ENCODE measurements around the gene SCN4A.
A peak's percentile ranks its signal among the peaks of the same experiment; 100 is the strongest.
"Not testable (repeated sequence)": the region's sequence is repeated elsewhere in the genome, so short reads cannot be mapped to it uniquely, and the experiment has no call there.

SCN4A gene

DNA sequence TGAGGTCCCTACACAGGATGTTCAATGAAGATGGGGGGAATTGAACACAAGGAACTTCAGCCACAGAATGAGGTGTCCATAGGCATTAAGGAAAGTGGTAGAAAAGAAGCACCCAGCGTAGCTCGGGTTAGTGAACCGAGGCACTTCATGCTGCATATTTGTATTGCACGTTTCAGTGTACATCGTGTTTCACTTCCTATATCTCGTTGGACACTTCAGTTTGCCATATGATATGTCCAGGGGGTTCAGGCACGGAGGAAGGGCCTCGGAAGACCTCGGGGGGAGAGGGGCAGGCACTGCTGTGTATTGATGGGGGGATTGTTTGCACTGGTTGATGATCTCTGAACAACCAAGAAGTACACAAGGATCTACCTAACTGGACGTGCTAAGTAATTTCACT is 57.0 kb downstream of the SCN4A start:
- not testable (repeated sequence) for DNase-seq (ENCODE audit: low spot score)

DNA sequence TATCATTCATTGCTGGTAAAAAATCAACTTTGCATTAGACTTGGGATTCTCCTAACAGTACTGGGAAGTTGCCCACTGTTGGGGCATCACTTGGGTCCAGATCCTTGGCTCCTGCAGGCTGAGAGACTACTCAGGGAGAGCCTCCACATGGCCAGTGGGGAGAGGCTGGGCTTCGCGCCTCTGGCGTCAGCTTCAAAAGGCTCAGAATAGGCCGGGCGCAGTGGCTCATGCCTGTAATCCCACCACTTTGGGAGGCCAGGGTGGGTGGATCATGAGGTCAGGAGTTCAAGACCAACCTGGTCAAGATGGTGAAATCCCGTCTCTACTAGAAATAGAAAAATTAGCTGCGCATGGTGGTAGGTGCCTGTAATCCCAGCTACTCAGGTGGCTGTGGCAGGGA is 58.2 kb downstream of the SCN4A start:
- DNase-seq (ENCODE audit: low spot score), result no peak

- DNase-seq (ENCODE audit: low spot score), result peak; percentile 24
These were observed 61.0 kb downstream of the SCN4A start for GRCh38 chr17:63911657-63912100.

DNA sequence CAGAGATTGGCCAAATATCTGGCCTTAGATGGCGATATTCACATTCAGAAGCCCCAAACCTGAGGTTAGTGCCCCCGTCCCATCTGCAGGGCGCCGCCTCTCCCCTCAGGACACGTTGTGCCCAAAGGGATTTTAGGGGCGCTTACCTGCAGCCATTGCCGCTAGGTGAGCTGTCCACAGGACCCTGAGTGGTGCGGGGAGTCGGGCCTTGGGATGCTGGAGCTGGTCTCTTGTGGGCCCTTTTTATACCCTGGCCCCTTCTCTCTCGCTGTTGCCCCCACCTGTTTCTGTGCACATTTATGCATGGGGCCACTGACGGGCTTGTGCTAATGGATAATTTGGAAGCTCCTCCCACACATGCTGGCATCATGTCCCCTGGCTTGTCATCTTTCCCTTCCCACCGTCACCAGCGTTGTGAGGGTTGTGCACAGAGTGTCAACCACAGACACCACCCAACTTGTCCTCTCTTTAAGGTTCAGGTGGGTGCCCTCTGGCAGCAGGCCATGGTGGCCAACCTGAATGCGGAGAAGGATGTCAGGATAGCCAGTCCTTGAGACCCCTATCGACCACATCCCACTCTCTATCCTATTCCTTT is 61.6 kb downstream of the SCN4A start, which contains the start of gene CSHL1:
CSHL1 (minus strand) TSS at position 218 of the 595 bp plus-strand sequence; CDS start at position 156, 62 bp downstream.
- no peak for DNase-seq (ENCODE audit: low spot score)

DNA sequence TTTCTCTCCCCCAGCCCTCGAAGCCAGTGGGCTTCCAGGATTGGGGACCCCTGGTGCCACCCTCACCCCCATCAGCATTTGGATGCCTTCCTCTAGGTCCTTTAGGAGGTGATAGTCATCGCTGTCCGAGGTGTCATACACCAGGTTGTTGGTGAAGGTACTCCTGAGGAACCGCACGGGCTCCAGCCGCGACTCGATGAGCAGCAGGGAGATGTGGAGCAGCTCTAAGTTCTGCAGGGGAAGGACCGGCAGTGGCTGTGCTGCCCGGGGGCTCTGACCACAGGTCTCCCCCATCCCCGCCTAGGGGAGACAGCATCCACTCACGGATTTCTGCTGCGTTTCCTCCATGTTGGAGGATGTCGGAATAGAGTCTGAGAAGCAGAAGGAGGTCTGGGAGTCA is 62.6 kb downstream of the SCN4A start:
- DNase-seq (ENCODE audit: low spot score), result no peak

DNA sequence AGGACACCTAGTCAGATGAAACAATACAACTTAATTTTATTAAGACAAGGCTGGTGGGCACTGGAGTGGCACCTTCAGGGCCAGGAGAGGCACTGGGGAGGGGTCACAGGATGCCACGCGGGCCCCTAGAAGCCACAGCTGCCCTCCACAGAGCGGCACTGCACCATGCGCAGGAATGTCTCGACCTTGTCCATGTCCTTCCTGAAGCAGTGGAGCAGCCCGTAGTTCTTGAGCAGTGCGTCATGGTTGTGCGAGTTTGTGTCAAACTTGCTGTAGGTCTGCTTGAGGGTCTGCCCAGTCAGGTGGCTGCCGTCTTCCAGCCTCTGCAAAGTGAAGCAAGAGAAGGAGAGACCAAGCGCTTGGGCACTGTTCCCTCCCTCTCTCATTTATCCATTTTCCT is 63.1 kb downstream of the SCN4A start:
- not testable (repeated sequence) for DNase-seq (ENCODE audit: low spot score)

GRCh38 chr17:63907161-63907778 is 65.4 kb downstream of the SCN4A start:
- not testable (repeated sequence) for DNase-seq (ENCODE audit: low spot score)

DNA sequence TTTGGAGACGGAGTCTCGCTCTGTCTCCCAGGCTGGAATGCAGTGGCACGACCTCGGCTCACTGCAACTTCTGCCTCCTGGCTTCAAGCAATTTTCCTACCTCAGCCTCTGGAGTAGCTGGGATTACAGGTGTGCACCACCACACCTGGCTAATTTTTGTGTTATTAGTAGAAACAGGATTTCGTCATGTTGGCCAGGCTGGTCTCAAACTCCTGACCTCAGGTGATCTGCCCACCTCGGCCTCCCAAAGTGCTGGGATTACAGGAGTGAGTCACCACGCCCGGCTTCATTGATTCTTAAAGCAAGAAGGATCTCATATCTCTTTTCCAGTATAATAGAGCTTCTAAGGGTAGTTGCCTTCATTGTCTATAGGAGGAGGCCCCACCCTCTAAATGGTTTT is 67.9 kb downstream of the SCN4A start:
- DNase-seq (ENCODE audit: low spot score), result not testable (repeated sequence)

DNA sequence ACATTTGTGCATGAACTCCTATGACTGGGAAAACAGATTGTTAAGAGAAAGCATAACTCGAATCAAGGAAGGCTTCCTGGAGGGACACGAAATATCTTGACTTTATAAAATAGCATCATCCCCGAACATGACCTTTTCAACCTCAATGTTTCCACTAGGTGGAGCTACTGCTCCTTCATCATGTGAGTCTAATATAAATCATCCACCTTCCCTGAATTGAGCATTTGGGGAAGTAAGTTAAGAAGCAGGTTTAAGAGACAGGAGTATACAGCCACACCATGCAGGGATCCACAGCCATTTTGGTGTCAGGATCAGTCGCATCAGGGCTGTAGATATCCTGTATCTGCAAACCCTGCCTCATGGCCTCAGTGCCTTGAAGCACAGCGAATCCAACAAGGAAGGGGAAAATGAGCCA is 68.9 kb downstream of the SCN4A start:
- not testable (repeated sequence) for DNase-seq (ENCODE audit: low spot score)

- DNase-seq (ENCODE audit: low spot score), result not testable (repeated sequence)
These were observed 70.7 kb downstream of the SCN4A start for GRCh38 chr17:63901971-63902370.

DNA sequence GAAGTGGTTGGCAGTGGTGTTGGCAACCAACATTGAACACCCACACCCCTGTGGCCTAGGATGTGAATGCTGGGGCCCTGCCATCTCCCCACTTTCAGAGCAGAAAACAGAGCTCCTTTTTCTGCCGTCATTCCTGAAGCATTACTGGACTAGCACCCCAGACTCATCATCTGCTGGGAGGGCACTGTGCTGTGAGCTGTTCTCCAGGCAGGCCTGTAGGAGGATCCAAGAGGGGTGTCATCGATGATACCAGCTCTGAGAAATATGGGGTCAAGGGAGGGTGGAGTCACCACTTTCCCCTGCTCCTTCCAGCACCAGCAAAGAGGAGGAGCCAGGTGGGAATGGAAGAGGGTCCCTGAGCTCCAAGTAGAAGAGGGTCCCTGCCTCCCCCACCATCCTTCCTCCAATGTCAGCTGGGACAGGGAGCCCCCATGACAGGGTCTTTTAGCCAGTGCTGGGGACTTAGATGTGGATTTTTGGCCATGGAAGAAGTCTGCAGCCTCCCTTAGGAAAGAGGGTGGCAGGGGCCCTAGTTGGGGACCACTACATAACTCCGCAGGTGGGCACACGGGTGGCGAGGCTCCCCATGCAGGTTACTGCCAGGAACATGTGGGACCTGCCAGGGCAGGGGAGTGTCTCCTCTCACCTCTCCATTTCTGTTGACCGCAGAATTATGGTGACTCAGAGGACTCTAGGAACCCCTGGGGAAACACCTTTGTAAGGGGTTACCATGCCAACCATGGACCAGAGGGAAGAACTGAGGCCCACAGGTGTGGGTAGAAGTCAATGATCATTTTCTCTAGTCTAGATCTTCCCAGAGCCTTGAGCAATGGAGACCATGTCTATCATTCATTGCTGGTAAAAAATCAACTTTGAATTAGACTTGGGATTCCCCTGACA is 73.6 kb downstream of the SCN4A start:
- DNase-seq (ENCODE audit: low spot score), result peak; percentile 13

GRCh38 chr17:63896524-63897354 is 76.0 kb downstream of the SCN4A start, which contains the start of gene CSH1:
TSS of gene CSH1 (minus strand) at chr17:63896574. CDS start at chr17:63896511, 63 bp downstream.
- not testable (repeated sequence) for DNase-seq (ENCODE audit: low spot score)

- not testable (repeated sequence) for DNase-seq (ENCODE audit: low spot score)
These were observed 77.9 kb downstream of the SCN4A start for GRCh38 chr17:63894821-63895220.

DNA sequence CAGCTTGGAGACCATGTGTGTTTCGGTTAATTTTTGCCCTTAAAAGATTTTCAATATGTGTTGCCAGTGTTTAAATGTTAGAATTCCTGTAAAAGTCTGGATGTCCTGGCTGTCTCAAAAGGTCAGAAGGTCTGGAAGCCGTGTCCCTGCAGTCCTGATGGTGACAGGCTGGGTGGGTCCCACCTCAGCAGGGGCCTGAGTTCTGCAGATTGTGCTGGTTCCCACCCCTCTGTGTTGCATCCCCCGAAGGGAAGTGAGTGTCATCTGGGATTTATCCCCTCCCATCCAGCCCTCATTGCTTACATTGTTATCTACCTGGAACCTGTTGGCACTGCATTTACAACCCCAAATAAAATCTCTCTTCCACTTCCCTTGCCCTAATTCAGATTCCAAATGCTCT is 78.7 kb downstream of the SCN4A start:
- not testable (repeated sequence) for DNase-seq (ENCODE audit: low spot score)

GRCh38 chr17:63892316-63893037 is 80.2 kb downstream of the SCN4A start:
- not testable (repeated sequence) for DNase-seq (ENCODE audit: low spot score)

DNA sequence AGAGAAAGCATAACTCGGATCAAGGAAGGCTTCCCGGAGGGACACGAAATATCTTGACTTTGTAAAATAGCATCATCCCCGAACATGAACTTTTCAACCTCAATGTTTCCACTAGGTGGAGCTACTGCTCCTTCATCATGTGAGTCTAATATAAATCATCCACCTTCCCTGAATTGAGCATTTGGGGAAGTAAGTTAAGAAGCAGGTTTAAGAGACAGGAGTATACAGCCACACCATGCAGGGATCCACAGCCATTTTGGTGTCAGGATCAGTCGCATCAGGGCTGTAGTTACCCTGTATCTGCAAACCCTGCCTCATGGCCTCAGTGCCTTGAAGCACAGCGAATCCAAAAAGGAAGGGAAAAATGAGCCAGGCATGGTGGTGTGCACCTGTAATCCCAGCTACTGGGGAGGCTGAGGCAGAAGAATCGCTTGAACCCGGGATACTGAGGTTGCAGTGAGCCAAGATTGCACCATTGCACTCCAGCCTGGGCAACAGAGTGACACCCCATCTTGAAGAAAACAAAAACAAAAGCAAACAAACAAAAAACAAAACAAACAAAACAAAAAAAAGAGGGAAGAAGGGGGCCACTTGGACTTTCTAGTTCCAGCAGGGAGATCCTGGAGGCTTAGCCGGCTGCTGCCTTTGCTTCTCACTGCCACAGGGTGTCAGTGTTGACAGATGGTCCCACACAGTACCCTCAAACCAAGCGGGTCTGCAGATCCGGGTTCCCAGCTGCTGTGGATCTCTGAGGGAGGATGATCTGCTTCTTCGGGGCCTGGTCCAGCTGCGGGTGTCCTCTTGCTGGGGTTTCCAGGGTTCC is 83.5 kb downstream of the SCN4A start:
- not testable (repeated sequence) for DNase-seq (ENCODE audit: low spot score)
